ENCODE data around the gene PTGFRN.
"Not testable (repeated sequence)": the region's sequence is repeated elsewhere in the genome, so short reads cannot be mapped to it uniquely, and the experiment has no call there.

Gene PTGFRN

DNA sequence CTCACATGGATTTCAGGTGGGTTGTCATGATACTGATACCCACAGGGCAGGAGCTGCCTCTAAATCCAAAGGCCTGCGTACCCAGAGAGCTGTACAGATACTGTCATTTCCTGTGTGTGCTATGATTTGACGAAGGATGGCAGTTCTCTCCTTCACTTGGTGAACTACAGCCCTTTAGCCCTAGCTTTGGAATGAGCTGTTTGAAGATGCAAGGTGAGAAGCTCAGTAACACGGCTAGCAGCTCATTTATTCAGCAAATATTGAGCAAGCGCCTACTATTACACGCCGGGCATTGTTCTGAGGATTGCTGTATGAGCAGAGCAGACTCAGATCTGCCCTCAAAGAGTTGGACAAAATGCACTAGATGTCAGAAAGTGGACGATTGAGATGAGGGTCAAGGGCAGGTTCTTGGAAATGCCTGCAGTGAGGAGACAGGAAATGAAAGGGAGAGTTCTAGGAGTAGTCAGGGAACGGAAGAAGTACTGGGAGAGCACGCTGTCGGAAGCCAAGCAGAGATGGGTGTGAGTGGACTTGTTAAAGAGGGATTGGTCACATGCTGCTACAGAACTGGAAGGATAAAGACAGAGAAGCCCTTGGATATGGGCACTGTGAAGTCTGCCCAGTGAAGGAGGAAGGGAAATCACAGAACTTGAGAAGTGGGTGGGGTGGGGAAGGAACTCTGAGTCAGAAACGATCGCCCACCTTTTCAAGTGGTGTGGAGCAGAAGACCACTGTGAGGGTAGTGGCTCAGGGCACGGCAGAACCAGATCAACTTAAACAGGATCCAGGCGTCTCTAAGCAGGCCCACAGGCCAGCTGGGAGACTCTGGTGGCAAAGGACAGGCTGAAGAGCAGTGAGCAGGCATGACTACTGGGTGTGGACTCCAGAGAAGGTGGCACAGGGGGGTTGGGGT, 7.1 kb downstream of the PTGFRN start:
- DNase-seq (ENCODE audit: low read depth), result no peak

DNA sequence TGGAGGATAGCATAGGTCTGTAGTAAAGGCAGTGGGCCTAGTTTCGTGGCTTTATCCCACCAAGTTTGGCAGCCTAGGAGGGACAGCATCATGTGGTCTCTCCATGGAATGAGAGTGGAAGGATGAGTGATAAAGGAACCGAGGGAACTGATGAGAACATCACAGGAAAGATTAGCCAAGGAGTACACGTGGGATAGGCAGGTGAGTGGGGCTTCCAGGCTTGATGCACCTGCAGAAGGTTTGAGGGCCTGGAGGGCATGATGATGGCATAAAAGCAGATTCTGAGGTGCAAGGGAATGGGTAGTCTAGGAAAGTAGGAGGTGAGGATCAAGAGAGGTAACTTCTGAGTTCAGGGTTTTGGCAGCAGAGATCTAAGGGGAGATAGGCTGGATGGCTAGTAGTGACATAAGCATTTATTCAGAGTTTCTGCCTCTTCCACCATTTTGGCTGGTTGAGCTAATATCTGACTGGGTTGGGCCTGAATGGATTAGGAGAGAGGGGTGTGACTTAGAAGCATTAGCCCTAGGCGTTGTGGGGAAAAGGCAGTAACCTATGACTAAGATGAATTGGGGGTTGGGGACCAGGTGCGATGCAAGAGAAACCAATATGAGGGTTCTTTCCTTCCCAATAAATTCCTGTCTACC, 9.1 kb downstream of the PTGFRN start:
- no peak for DNase-seq (ENCODE audit: low read depth)

DNA sequence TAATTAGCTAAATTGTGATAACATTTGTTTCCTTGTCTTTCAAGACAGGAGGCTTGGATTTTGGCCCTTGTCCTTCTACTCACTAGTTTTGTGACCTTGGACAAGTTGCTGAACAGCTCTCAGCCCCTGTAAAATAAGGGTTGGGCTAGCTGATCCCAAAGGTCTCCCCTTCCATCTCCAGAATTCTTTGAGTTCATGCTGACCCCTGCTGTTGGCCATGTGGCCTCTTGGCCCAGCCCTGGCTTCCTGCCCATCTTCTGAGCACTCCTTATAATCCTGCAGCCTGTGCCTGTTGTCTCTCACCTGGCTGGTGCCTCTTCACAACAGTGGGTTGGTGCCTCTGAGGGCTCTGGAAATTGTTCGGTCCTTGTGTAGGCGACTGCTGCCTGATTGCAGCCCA, 10.1 kb downstream of the PTGFRN start:
- DNase-seq (ENCODE audit: low read depth), result no peak

DNA sequence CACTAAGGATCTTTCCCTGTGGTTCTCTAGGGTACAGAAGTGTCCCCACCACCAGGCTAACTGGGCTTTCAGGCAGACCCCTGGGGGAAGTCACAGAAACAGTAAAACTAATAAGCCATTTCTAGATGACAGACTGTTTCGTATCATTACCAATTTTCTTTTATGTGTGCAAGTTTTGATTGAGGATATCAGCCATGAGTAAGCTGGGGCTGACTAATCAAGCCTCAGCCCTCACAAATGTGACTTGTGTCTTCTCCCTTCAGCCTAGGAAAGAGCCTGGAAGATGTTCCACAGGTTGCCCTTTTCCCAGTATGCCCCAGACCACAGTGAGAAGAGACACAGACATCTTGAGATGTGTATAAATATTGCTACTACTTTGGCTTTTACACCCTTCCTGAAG, 10.5 kb downstream of the PTGFRN start:
- DNase-seq (ENCODE audit: low read depth), result no peak

DNA sequence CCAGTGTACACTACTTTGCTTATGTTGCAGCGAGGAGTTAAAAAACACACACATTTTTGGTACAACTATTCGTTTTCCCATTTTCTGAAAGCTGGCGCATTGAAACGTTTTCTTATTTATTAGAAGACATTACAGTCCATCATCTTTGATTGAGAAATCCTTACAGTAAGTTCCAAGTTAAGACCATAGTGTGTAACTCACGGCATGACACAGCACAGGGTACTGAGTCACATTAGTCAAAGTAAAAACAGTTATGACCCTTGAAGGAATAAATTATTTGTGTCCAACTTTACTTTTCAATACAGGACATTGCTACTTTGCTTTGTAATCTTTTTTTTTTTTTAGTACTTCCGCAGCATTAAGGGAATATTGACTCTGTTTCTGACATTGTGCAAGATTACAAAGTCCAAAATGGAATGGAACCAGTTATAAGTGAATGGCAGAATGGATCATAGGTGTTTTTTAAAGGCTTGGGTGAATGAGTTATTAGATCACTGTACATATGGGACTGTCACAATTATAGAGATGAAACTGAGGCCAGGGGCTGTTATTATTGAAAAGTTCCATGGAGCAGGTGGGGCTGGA, 11.7 kb downstream of the PTGFRN start:
- no peak for DNase-seq (ENCODE audit: low read depth)

DNA sequence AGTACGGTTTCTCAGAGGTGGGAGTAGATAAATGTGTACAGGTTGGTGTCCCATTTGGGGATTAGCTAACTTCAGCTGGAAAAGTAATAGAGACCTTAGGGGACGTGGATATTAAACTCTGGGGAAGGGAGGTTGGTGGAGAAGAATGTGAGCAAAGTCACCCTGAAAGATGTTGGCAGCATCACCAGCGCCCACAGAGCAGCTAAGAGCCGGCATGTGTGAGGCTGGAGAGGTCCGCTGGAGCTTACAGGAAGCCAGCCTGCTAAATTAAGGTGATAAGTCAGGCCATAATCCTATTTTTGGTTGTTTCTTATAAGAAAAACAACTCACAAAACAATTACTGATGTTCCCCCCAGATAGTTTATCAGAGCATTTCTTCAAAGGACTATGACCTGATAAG, 12.2 kb downstream of the PTGFRN start:
- no peak for DNase-seq (ENCODE audit: low read depth)

DNA sequence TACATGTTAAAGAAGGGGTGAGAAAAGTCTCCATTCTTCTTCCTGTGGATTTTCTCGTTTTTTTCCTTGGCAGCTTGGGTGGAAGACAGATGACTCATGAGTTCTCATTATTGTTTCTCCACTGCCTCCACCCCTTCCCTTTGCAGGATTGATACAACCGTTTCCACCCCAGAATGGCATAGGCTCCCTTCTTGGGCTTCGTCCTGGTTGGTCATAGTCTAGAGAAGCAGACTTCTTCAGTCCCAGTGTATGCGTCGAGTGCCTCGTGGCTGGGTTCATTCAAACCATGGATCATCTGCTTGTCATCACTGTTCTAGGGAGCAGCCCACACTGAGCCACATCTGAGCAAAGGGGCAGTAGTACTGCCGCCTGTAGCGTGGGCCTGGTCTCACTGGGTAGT, 13.7 kb downstream of the PTGFRN start:
- no peak for DNase-seq (ENCODE audit: low read depth)

DNA sequence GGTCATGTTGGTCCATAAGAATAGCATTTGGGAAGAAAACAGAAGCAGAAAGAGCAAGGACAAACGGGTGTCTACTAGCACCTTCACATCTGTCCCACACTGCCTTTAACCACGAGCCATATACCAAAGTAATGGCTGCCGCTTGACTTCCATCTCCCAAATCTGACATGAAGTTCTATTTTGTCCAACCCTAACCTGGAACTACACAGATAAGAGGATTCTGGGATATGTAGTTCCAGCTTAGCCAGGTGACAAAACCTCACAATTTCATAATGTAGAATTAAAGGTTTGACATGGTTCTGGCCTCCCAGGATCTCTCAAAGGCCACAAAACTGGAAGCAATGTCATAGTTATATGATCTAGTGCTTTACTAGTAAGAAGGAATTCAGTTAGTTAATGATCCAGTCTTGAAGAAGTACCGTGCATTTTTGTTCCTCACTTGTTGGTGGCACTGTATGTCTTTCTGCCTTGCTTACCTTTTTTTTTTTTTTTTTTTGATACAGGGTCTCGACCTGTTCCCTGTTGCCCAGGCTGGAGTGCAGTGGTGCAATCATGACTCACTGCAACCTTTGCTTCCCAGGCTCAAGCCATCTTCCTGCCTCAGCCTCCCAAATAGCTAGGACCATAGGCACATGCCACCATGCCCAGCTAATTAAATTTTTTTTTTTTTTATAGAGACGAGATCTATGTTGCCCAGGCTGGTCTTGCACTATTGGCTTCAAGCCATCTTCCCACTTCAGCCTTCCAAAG, 17.5 kb downstream of the PTGFRN start:
- DNase-seq (ENCODE audit: low read depth), result no peak

DNA sequence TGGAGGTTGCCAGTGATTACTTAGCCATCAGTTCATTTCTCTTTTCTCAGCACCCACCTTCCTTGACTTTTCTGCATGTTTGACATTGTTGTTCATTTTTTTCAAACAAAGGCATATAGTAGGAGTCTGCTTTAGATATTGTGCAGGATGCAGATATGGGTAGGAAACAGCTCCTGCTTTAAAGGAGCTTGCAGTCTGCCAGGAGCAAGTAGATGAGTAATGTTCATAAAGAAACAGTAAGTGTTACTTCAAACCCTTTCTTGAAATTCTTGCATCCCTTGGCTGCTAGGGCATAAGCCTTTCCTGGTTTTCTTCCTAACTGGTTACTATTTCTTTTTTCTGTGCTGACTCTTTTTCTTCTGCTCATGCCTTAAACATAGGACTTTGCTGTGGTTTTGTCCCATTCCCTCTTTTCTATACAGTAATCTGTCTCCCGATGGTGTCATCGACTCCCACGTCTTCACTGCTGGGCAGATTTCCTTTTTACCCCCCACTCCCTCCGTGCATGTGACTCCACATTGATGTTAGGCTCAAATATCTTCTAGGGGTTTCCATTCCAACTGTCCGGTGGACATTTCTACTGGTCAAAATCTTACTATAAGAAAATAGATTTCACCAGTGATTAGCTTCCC, 20.4 kb downstream of the PTGFRN start:
- no peak for DNase-seq (ENCODE audit: low read depth)

DNA sequence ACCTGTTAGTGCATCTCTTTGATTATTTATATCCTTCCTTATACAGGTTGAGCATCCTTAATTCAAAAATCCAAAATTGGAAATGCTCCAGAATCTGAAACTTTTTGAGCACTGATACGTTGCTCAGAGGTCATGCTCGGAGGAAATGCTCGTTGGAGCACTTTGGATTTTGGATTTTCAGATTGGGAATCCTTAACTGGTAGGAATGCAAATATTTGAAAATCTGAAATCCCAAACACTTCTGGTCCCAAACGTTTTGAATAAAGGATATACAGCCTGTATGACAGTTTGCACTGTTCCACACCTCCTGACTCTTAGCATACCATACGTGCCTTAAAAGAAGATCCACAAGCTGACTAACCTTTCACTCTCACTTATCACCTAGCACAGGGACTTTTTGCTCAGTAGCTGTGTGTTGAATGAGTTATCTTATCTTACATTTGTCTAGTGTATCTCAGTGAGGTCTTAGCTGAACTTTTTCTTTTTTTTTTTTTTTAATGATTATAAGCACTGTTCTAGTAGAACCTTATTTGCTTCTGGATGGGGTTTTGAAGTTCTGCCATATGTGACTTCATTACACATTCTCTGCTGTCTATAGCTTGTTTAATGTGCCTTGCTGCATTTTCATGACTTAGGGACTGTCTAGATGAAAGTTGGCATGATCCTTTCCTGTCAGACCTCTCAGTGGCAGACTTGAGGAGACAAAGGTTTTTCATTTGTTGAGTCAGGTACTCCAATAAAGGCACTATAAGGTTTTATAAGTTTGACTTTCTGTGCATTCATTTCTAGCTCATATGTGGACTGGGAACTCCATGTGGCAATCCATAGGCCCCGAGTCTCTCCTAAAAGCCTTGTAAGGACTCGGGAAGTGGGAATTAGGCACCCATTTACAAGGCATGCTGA, 21.6 kb downstream of the PTGFRN start:
- DNase-seq (ENCODE audit: low read depth), result no peak

DNA sequence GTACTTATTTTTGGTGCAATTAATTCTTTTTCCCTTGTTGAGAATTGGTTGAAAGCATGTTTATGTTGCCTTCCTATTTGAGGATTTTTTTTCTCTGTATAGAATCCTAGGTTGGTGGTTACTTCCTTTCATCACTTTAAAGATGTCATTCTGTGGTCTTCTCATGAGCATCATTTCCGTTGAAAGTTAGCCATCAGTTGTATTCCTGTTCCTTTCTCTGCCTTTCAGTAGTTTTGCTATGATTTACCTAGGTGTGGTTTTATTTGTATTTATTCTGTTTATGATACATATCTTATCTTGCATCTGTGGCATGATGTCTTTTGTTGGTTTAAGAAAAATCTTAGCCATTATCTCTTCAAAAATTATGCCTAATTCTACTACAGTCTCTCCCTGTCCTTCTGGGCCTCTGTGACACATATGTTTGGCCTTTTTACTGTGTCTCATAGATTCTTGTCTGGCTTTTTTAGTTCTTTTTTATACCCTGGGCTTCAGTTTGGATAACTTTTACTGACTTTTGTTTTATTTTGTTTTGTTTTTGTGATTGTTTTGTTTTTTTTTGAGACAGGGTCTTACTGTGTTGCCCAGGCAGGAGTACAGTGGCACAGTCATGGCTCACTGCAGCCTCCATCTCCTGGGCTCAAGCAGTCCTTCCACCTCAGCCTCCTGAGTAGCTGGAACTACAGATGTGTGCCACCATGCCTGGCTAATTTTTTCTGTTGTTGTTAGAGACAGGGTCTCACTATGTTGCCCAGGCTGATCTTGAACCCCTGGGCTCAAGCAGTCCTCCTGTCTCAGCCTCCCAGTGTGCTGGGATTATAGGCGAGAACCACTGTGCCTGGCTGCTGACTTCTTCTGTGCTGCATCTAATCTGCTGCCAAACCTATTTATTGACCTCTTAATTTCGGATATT, 24.1 kb downstream of the PTGFRN start:
- DNase-seq (ENCODE audit: low read depth), result no peak

DNA sequence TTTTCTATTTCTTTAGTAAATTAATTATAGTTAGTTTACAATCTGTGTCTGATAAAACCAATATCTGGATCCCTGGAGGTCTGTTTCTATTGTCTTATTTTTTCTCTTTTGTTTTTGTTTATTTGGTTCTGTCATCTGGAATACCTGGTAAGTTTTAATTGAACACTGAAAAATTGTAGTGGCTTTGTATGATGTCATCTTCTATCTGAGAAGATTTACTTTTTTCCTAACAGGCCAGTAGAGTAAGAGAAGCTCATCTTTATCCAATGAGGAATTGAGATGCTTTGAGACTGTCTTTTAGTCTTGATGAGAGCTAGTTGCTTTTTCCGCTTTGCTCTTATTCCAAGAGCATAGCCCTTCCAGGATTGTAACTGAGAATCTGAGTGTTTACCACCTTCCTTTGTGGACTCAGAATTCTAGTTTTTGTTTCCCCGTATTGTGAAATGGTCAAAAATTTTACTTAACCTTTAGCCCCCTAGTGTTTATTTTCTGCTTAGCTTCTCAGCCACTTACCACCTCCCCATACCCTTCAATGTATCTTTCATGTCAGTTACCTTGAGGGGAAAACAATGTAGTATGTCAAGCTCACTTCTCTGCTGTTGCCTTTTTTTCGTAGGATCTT, 25.0 kb downstream of the PTGFRN start:
- DNase-seq (ENCODE audit: low read depth), result no peak

DNA sequence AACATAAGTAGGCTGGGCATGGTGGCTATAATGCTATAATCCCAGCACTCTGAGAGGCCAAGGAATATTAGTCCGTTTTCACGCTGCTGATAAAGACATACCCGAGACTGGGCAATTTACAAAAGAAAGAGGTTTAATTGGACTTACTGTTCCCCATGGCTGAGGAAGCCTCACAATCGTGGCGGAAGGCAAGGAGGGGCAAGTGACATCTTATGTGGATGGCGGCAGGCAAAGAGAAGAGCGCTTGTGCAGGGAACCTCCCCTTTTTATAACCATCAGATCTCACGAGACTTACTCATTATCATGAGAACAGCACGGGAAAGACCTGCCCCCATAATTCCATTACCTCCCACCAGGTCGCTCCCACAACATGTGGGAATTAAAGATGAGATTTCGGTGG, 28.5 kb downstream of the PTGFRN start:
- no peak for DNase-seq (ENCODE audit: low read depth)

DNA sequence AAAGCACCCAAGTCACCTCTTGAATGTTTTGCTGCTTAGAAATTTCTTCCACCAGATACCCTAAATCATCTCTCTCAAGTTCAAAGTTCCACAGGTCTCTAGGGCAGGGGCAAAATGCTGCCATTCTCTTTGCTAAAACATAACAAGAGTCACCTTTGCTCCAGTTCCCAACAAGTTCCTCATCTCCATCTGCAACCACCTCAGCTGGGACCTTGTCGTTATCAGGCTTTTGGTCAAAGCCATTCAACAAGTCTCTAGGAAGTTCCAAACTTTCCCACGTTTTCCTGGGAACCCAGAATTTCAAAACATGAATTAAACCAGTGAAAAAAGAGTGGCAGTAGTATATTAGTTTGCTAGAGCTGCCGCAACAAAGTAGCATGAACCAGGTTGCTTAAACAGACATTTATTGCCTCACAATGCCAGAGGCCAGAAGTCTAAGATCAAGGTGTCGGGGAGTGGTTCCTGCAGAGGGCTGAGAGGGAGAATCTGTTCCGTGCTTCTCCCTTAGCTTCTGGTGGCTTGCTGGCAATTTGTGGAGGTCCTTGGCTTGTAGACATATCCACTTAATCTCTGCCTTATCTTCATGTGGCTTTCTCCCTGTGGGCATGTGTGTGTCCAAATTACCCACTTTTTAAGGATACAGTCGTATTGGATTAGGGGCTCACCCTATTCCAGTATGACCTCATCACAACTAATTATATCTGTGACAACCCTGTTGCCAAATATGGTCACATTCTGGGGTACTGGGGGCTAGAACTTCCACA, 30.2 kb downstream of the PTGFRN start:
- not testable (repeated sequence) for DNase-seq (ENCODE audit: low read depth)

DNA sequence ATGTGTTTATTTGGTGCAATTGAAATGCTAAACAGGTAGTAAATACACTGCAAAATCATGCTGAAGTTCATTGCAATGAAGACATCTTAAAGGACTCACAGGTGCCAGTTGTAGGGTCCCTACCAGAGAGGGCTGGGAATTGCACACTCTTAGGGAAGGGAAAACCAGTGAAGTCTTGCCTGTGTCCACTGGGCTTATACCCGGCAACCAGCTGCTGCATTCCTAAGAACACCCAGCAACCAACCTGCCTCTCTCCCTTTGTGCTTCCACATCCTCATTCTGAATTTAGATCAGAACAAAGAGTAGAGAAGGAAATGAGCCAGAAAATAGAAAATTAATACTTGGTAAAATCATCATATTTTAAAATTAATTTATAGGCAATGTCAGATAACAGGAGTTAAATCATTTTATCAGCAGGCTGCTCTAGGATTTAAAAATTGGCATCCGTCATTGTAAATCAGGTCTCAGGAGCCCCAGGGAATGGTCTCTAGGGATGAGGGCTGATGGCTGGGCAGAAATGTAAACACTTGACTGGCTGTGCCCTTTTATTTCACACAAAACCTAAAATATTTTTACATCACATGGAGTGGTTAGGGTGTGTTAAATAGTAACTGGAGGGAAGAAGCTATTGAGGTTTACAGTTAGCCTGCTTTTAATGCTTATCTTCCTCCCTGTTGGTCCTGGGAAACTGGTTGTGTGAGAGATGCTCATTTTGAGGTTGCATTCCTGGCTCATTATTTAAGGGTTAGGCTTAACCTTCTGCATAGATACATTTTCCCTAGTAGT, 31.3 kb downstream of the PTGFRN start:
- DNase-seq (ENCODE audit: low read depth), result no peak

DNA sequence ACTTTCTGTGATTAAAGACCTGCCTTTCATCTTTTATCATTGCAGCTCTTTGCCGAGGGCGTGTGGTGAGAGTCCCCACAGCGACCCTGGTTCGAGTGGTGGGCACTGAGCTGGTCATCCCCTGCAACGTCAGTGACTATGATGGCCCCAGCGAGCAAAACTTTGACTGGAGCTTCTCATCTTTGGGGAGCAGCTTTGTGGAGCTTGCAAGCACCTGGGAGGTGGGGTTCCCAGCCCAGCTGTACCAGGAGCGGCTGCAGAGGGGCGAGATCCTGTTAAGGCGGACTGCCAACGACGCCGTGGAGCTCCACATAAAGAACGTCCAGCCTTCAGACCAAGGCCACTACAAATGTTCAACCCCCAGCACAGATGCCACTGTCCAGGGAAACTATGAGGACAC, 32.0 kb downstream of the PTGFRN start:
- DNase-seq (ENCODE audit: low read depth), result no peak

DNA sequence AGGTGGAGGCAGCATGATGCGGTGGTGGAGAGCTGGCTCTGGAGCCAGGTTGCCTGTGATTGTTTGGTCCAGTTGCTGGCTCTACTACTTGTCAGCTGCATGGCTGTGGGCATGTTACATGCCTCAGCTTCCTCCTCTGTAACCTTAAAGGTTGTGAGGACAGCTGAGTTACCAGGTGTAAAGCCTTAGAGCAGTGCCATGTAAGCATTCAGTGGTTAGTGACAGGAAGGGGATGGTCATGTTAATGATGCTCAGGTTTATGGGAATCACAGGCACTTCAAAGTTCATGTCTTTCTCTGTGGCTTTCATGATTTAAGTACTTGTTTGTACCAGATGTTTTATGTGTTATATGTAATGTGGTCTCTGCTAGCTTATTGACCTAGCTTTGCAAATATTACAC, 32.6 kb downstream of the PTGFRN start:
- DNase-seq (ENCODE audit: low read depth), result no peak

DNA sequence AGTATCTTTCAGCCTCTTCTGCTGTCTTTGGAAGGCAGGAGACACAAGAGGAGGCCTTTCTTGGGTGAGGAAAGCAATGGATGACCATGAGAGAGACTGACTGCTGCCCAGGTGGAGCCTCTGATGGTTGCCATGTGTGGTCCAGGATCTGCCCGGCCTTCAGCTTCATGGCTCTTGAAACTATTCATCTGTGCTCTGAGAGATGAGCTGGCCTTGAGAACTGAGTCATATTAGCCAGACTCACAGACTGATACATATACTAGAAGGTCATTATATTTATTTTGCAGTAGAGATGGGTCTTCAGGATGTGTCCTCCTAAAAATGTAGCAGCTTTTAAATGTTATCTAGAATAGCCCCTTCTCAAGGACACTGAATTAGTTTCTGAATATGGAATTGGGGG, 33.7 kb downstream of the PTGFRN start:
- no peak for DNase-seq (ENCODE audit: low read depth)

Data from stimulated activated CD8-positive, alpha-beta memory T cell treated with anti-CD3 and anti-CD28 coated beads, Interleukin-12 subunit alpha, Interleukin-12 subunit beta, amount 100 ng/mL, for 4 hours (primary cell).